IPS-20b (cell line): Measurements from ENCODE around the gene ITGB8.
A peak's percentile ranks its signal among the peaks of the same experiment; 100 is the strongest.

Experiments used
- H3K27ac ChIP-seq: one replicate; pipeline ENCODE4 v1.5.1; 2013; ENCODE audit warnings: low read length
- H3K27me3 ChIP-seq: 2 replicates; pipeline ENCODE4 v1.6.1; 2013; ENCODE audit warnings: mild to moderate bottlenecking, low read length, inconsistent platforms; ENCODE audit not compliant: insufficient read depth
- H3K36me3 ChIP-seq: 2 replicates; pipeline ENCODE4 v1.6.1; 2013; ENCODE audit warnings: low read depth, mild to moderate bottlenecking, inconsistent platforms, low read length, moderate library complexity; ENCODE audit not compliant: insufficient read depth
- H3K4me1 ChIP-seq: 2 replicates; pipeline ENCODE4 v1.6.1; 2013; ENCODE audit warnings: mild to moderate bottlenecking, control low read depth, inconsistent platforms, low read length, moderate library complexity; ENCODE audit not compliant: insufficient read depth
- H3K4me3 ChIP-seq: 2 replicates; pipeline ENCODE4 v1.5.1; 2013; ENCODE audit warnings: mild to moderate bottlenecking, low read length, inconsistent platforms
- H3K9ac ChIP-seq: 2 replicates; pipeline ENCODE4 v1.6.1; 2013; ENCODE audit warnings: low read depth, mild to moderate bottlenecking, inconsistent platforms, low read length, moderate library complexity
- H3K9me3 ChIP-seq: 2 replicates; pipeline ENCODE4 v1.6.1; 2013; ENCODE audit warnings: mild to moderate bottlenecking, low read depth, low read length, inconsistent platforms; ENCODE audit not compliant: insufficient read depth

ITGB8 gene

GRCh38 chr7:20330239-20330927 lies at the start of gene ITGB8:
Gene ITGB8, plus strand, starts transcription at chr7:20330900. Its CDS starts 907 bp downstream, at chr7:20331807.
- Histone ChIP-seq H3K4me1 (peaks cover 26% of the 10 kb centered on the region; the same call in 1 of the 2 replicates), H3K9ac (peak within 1 kb of the TSS; percentile 90), H3K9me3 (no peaks in the 10 kb centered on the region), H3K27ac (peak within 1 kb of the TSS; percentile 74), H3K27me3 (peaks cover 17% of the 10 kb centered on the region), H3K4me3 (peak within 1 kb of the TSS; percentile 91), H3K36me3 (no peaks in the 10 kb centered on the region)

- Histone ChIP-seq H3K4me1 (no peaks in the 10 kb centered on the region), H3K36me3 (no peaks in the 10 kb centered on the region), H3K9ac (no peak overlapping the region), H3K27me3 (no peaks in the 10 kb centered on the region), H3K9me3 (no peaks in the 10 kb centered on the region), H3K27ac (no peak overlapping the region), H3K4me3 (no peak overlapping the region)
Observed at GRCh38 chr7:20282959-20283358, 47.7 kb upstream of the ITGB8 start.

- H3K9ac ChIP-seq = no peak overlapping the region
- no peaks in the 10 kb centered on the region for H3K9me3 ChIP-seq
- H3K27ac ChIP-seq = no peak overlapping the region
- H3K36me3 ChIP-seq = no peaks in the 10 kb centered on the region
- no peaks in the 10 kb centered on the region for H3K4me1 ChIP-seq
- no peaks in the 10 kb centered on the region for H3K27me3 ChIP-seq
- H3K4me3 ChIP-seq = no peak overlapping the region
Observed at GRCh38 chr7:20283385-20283784, 47.3 kb upstream of the ITGB8 start.

- H3K36me3 ChIP-seq = no peaks in the 10 kb centered on the region
- no peak overlapping the region for H3K27ac ChIP-seq
- no peak overlapping the region for H3K9ac ChIP-seq
- no peaks in the 10 kb centered on the region for H3K27me3 ChIP-seq
- H3K4me1 ChIP-seq = no peaks in the 10 kb centered on the region
- no peak overlapping the region for H3K4me3 ChIP-seq
- H3K9me3 ChIP-seq = no peaks in the 10 kb centered on the region
Observed at GRCh38 chr7:20284003-20284770, 46.5 kb upstream of the ITGB8 start.

- Histone ChIP-seq H3K27me3 (no peaks in the 10 kb centered on the region), H3K9me3 (no peaks in the 10 kb centered on the region), H3K27ac (no peak overlapping the region), H3K36me3 (no peaks in the 10 kb centered on the region), H3K4me1 (no peaks in the 10 kb centered on the region), H3K4me3 (no peak overlapping the region), H3K9ac (no peak overlapping the region)
Observed at GRCh38 chr7:20284771-20285143, 45.9 kb upstream of the ITGB8 start.

- H3K27me3 ChIP-seq = no peaks in the 10 kb centered on the region
- H3K9ac ChIP-seq = no peak overlapping the region
- no peaks in the 10 kb centered on the region for H3K9me3 ChIP-seq
- no peak overlapping the region for H3K27ac ChIP-seq
- H3K4me1 ChIP-seq = no peaks in the 10 kb centered on the region
- H3K36me3 ChIP-seq = no peaks in the 10 kb centered on the region
- H3K4me3 ChIP-seq = no peak overlapping the region
Observed at GRCh38 chr7:20287317-20287716, 43.4 kb upstream of the ITGB8 start.

GRCh38 chr7:20288036-20288435 lies 42.7 kb upstream of the ITGB8 start:
- Histone ChIP-seq H3K4me3 (no peak overlapping the region), H3K9me3 (no peaks in the 10 kb centered on the region), H3K4me1 (no peaks in the 10 kb centered on the region), H3K27me3 (no peaks in the 10 kb centered on the region), H3K36me3 (no peaks in the 10 kb centered on the region), H3K27ac (no peak overlapping the region), H3K9ac (no peak overlapping the region)

GRCh38 chr7:20290505-20291111 lies 40.1 kb upstream of the ITGB8 start:
- Histone ChIP-seq H3K4me1 (peaks cover 4% of the 10 kb centered on the region; the same call in 1 of the 2 replicates), H3K9me3 (no peaks in the 10 kb centered on the region), H3K4me3 (no peak overlapping the region), H3K27me3 (no peaks in the 10 kb centered on the region), H3K9ac (no peak overlapping the region), H3K36me3 (no peaks in the 10 kb centered on the region), H3K27ac (no peak overlapping the region)

- Histone ChIP-seq H3K4me1 (peaks cover 4% of the 10 kb centered on the region; the same call in 1 of the 2 replicates), H3K9me3 (no peaks in the 10 kb centered on the region), H3K27me3 (no peaks in the 10 kb centered on the region), H3K9ac (no peak overlapping the region), H3K27ac (no peak overlapping the region), H3K4me3 (no peak overlapping the region), H3K36me3 (no peaks in the 10 kb centered on the region)
Observed at GRCh38 chr7:20293336-20293735, 37.4 kb upstream of the ITGB8 start.

GRCh38 chr7:20296444-20296843 lies 34.3 kb upstream of the ITGB8 start:
- H3K9ac ChIP-seq = no peak overlapping the region
- no peak overlapping the region for H3K27ac ChIP-seq
- no peaks in the 10 kb centered on the region for H3K9me3 ChIP-seq
- peaks cover 4% of the 10 kb centered on the region; the same call in 1 of the 2 replicates for H3K4me1 ChIP-seq
- no peaks in the 10 kb centered on the region for H3K36me3 ChIP-seq
- H3K4me3 ChIP-seq = no peak overlapping the region
- H3K27me3 ChIP-seq = no peaks in the 10 kb centered on the region

GRCh38 chr7:20296901-20297300 lies 33.8 kb upstream of the ITGB8 start:
- Histone ChIP-seq H3K9ac (no peak overlapping the region), H3K4me1 (peaks cover 4% of the 10 kb centered on the region; the same call in 1 of the 2 replicates), H3K36me3 (no peaks in the 10 kb centered on the region), H3K27ac (no peak overlapping the region), H3K27me3 (no peaks in the 10 kb centered on the region), H3K9me3 (no peaks in the 10 kb centered on the region), H3K4me3 (no peak overlapping the region)
